ENCODE measurements around the gene UFSP2.

Gene UFSP2

DNA sequence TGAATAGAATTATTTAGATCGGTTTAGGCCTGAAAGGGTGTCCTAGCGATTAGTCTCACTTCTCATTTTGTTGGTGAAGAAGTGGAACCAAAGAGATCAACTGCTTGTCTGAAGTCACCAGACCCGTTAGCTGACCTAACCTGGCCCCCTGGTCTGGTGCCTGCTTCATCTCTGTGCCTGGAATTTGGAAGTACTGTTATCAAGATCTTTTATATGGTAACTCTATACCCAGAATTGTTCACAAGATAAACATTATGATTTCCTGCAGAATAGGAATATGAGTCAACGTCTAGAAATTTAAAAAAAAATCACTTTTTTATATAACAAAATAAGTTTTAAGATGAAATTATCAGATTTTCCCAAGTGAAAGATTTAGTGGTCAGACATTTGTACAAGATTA lies 67.2 kb downstream of the UFSP2 start:
- peak; percentile 47 for DNase-seq (ENCODE audit: low read depth)
- no peak overlapping the region for H3K4me3 ChIP-seq (replicated peaks; ENCODE audit: low read depth, low read length)
- TF ChIP-seq, protein P1, sequence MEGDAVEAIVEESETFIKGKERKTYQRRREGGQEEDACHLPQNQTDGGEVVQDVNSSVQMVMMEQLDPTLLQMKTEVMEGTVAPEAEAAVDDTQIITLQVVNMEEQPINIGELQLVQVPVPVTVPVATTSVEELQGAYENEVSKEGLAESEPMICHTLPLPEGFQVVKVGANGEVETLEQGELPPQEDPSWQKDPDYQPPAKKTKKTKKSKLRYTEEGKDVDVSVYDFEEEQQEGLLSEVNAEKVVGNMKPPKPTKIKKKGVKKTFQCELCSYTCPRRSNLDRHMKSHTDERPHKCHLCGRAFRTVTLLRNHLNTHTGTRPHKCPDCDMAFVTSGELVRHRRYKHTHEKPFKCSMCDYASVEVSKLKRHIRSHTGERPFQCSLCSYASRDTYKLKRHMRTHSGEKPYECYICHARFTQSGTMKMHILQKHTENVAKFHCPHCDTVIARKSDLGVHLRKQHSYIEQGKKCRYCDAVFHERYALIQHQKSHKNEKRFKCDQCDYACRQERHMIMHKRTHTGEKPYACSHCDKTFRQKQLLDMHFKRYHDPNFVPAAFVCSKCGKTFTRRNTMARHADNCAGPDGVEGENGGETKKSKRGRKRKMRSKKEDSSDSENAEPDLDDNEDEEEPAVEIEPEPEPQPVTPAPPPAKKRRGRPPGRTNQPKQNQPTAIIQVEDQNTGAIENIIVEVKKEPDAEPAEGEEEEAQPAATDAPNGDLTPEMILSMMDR (IDR thresholded peaks at IDR 0.05; ENCODE audit: low read length, missing control alignments) = no peak

DNA sequence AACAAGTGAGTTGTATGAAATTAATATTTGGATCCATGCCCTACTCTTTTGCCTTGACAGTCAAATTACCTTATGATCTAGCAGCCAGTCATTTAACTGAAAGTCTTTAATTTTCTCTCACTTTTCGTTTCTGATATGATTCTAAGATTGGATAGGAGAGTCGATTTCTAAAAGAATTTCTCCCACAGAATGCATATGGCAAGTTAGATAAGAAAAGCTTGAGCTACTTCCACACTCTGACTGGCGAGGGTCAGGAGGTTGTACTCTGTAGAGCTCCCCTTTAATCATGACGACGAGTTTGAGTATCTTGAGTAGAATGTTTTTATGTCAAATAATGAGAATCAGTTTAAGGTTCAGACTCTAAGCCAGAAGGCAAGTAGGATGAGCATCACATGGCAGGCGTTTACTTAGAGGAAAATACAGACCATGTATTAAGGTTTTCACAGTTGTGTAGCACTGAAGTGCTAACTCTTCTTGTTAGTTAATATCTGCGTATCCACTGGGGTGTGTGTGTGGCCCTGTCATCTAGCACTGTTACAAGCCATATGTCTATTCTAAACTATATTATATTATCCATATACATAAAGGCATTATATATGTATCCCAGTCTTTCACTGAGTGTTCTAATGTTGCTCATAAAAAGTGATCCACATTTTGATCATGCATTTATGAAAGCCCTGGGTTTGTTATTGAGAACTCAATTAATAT lies 67.9 kb downstream of the UFSP2 start:
- TF ChIP-seq, protein P1 (IDR thresholded peaks at IDR 0.05; ENCODE audit: low read length, missing control alignments) = no peak
- no peak for DNase-seq (ENCODE audit: low read depth)
- no peak overlapping the region for H3K4me3 ChIP-seq (replicated peaks; ENCODE audit: low read depth, low read length)

DNA sequence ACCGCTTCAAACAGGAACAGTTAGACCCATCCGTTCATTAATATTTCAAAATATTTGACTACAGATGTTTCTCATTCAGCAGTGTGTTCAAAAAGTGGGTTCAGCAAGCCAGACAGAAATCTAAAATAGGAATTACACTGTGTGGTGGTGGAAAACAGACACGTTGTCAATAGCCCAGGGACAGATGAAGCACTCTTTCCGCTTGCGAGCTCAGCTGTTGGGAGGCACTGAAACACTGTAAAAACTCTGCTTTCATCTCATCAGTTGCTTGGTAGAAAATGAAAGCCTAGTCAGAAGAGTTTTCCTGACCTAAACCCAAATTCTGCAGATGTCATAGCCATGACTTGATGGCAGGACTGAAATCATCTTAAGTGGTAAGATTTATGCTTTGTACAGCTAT lies 68.6 kb downstream of the UFSP2 start:
- no peak overlapping the region for H3K4me3 ChIP-seq (replicated peaks; ENCODE audit: low read depth, low read length)
- TF ChIP-seq, protein P1 (IDR thresholded peaks at IDR 0.05; ENCODE audit: low read length, missing control alignments) = no peak
- no peak for DNase-seq (ENCODE audit: low read depth)

DNA sequence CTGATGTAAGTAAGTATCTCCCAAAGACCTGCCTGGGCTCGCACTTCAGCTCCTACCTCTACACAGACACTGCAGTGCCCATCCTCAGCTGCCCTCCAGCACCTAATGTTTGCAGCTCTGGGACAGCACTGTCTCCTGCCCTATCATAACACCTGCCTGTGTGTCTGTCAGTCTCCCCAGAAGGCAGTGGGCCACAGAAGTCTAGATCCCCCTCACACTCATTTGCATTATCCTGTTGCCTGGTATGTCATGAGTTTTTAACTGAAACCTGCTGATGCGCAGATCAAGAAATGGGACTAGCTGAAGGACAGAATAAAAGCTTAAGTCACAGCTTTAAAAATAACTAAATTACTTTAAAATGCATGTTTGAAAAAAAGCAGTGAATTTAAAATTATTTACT lies 73.0 kb downstream of the UFSP2 start:
- DNase-seq (ENCODE audit: low read depth) = no peak
- no peak overlapping the region for H3K4me3 ChIP-seq (replicated peaks; ENCODE audit: low read depth, low read length)
- TF ChIP-seq, protein P1 (IDR thresholded peaks at IDR 0.05; ENCODE audit: low read length, missing control alignments) = no peak

DNA sequence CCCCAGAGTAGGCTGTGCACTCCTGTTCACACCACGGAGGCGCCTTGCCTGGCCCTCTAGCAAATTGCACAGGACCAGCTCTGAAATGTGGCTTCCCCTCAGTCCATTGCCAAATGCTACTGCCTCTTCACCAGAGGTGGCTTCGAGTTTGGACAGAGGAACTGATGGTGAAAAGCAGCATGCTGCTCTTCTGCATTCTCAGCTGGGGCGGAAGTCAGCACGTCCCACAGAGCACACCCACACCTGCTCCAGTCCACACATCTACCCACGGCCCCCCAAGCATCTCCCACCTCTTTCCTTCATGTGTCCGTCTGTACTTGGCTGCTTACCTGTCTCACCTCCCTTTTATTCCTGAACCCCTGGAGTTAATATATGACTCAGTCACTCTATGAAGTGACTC lies 73.6 kb downstream of the UFSP2 start:
- H3K4me3 ChIP-seq (replicated peaks; ENCODE audit: low read depth, low read length) = no peak overlapping the region
- no peak for DNase-seq (ENCODE audit: low read depth)
- TF ChIP-seq, protein P1 (IDR thresholded peaks at IDR 0.05; ENCODE audit: low read length, missing control alignments) = no peak

DNA sequence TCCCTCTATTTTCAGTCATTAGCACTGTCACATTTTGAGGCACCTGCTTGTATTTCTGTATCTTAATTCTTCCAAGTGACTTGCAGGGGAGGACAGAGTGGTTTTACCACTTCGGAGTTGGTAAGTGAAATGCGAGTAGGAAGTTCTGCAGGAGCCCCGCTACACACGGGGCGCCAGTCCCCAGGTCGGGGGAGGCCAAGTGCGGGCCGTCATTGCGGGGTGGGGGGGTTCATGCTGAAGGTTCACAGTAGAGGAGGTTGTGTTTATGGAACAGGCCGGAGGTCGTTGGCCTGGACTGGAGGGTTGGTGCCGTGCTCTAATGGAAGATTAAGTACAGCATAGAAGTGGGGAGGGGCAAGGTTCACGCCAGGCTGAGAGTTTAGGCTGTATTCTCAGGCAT lies 74.1 kb downstream of the UFSP2 start:
- DNase-seq (ENCODE audit: low read depth) = no peak
- TF ChIP-seq, protein P1 (IDR thresholded peaks at IDR 0.05; ENCODE audit: low read length, missing control alignments) = no peak
- no peak overlapping the region for H3K4me3 ChIP-seq (replicated peaks; ENCODE audit: low read depth, low read length)

All from fibroblast of pulmonary artery (primary cell).